GM19467 (cell line): ENCODE measurements around the gene PCDH12.

ENCODE experiments used
- ATAC-seq: cut with Tn5 transposase; IDR thresholded peaks from one replicate; pipeline ENCODE4 v1.9.1; 2021; ENCODE audit warnings: mild to moderate bottlenecking, moderate library complexity; ENCODE audit not compliant: unreplicated experiment

PCDH12 gene

DNA sequence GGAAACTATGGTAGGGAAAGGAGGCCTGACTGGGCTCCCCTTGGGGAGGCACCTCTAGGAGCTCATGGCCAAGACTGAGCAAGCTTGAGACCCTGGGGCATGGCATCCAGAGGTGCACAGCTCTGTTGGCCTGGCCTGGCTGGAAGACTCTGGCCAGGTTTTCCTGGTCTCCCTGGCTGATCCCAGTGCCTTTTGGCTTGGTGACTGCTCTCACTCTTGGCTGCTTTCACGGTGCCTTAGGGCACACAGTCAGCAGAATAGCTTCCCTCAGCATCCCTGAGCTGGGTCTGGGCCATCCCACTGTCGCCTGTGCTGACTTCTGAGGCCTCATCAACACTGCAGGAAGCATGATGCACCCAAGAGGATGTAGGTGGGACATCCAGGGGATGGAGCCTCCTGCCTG, 47.7 kb downstream of the PCDH12 start:
- ATAC-seq, result no peak

DNA sequence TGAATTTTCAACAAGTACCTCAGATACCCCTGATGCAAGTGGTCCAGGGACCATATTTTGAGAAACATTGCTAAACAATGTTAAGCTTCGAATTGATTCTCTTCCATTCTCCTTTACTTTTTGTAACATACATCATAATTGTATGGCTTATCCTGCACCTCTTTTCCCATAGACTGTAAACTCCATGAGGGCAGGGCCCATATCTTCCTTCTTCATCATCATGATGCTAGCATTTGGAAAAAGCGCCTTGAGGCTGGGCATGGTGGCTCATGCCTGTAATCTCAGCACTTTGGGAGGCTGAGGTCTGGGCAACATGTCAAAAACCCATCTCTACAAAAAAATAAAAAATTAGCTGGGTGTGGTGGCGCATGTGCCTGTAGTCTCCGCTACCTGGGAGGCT, 48.8 kb downstream of the PCDH12 start:
- no peak for ATAC-seq

DNA sequence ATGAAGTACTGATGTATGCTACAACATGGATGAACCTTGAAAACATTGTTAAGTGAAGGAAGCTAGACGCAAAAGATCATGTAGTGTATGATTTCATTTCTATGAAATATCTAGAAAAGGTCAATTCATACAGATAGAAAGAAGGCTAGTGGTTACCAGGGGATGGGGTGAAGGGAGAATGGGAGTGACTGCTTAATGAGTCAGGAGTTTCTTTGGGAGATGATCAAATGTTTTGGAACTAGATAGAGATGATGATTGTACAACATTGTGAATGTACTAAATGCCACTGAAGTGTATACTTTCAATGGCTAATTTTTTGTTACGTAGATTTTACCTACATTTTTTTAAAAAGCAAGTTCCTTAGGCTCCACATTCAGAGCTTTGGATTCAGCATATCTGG, 49.2 kb downstream of the PCDH12 start:
- no peak for ATAC-seq

DNA sequence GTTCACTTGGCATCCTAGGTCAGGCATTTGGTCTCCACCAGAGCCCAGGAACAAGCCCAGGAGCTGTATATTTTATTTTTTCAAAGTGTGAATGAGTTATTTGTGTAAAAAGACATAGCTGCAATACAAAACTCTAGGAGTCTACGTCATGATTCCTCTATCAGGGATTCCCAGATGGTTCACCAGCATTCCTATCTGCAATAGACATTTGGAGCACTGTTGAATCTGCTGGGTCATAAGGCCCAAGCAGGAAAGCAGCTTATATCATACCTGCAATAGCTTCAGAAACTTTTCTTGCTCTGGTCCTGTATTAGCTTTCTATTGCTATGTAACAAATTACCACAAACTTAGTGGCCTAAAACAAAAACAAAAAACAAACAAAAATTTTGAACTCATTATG, 51.0 kb downstream of the PCDH12 start:
- ATAC-seq, result no peak

DNA sequence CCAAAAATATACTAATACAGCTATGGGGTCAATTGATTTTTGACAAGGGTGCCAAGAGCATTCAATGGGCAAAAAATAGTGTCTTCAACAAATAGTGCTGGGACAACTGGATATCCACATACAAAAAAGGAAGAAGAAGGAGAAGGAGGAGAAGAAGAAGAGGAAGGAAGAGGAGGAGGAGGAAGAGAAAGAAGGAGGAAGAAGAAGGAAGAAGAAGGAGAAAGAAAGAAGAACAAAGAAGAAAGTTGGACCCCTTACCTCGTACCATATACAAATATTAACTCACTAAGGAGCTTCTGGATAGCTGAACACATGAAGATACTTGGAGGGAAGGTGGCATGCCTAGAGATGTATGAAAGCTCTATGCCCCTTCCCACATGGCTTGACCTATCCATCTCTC, 51.5 kb downstream of the PCDH12 start:
- ATAC-seq, result no peak

DNA sequence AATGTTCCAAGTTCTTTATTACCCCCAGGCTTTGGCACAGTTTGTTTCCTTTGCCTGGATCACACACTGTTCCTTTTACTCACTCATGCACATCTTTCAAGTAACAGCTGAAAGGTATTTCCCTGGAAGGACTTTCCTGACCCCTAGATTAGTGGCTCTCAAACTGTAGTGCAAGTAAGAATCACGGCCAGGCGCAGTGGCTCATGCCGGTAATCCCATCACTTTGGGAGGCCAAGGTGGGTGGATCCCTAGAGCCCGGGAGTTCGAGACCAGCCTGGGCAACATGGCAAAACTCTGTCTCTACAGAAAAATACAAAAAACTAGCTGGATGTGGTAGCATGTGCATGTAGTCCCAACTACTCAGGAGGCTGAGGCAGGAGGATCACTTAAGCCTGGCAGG, 53.5 kb downstream of the PCDH12 start:
- no peak for ATAC-seq

DNA sequence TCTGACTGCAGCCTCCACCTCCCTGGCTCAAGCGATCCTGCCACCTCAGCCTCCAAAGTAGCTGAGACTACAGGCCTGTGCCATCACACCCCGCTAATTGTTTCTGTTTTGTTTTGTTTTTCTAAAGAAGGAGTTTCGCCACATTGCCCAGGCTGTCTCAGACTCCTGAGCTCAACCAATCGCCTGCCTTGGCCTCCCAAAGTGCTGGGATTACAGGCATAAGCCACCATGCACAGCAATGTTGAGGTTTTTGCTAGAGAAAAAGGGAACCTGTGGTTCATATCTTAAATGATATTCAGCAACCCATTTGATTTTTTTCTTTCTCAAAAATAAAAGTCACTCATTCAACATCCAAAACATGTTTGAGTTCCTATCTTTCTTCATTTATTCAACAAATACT, 54.7 kb downstream of the PCDH12 start:
- no peak for ATAC-seq

DNA sequence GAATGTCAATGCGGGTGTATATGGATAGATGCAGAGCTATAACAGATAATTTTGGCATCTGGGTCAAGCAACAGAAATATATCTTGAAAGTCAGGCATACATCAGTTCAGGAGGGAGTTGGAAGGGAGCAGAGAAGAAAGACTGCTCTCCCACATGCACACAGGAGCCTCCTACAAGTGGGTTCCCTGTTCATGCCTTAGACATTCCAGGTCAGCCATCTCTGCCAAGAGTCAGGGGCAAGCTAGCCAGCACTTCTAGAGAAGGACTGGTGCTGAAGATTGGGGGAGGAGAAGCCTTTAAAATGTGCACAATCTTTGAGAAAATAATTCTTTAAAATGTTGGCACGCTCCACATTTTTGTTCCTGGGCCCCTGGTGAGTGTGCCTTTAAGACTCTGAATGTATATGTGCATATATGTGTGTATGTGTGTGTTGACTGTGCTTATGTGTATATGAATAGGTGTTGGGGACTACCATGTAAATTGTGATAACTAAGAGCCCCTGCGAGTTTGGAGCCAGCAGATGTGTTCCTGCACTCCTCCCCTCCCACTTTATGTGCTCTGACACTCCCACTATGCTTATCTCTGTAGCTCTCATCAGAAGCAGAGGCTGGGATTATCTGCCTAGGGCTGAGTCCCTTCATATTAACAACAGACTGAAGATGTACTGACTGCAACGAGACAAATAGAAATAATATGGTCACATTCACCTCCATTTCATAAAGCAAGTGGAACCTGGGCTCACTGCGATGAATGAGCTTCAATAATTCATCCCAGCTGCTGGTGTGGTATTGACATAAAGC, 55.8 kb downstream of the PCDH12 start:
- ATAC-seq, result no peak

DNA sequence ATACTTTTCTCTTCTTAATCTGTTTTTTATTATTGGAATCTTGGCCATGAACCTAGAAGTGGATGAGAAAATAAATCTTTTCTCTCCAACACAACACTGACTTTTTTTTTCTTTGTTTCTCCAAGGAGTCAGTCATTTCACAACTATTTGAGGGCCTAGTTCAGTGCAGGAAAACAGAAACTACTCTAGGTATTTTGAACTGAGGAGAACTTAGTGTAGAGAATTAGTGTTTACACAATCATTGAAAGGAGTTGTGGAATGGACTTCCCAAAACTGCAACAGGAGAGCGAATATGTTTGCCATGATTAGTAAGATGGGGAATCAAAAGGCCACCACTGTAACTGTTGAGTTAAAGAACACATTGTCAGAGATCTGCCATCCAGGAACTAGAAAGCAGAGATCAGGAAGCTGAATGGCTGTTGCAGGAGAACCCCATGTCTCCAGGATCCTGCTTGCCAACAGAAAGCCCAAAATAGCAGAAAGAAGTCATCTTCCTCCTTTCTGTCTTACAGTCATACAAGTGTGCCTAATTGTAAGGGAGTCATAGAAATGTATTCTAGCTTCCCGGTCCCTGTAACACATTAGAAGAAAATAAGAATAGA, 59.5 kb downstream of the PCDH12 start:
- no peak for ATAC-seq

DNA sequence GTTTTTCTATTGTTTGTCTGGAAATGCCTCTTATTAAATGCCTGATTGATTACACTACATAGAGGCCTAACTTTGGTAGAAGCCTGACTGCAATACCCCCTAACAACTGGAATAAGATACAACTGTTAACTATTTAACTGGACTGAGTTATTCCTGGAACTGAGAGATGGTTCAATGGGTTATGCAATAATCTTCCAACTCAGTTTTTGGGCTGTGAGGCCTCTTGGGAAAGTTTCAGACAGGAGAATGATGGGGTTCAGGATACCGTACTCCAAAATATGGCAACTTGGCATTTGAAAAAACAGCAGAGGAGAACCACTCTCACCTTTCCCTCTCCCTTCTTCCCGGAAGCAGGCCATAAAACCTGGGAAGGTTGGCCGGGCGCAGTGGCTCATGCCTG, 60.6 kb downstream of the PCDH12 start:
- no peak for ATAC-seq
